ENCODE results near the gene BRPF1. TPM values are rescaled to one million over a fixed set of nuclear protein-coding genes. Genes with fewer than 3 reads are reported as not detected.

Gene BRPF1
- 40.6 TPM for total RNA-seq (ENCODE audit: unreplicated experiment)
- long read RNA-seq, partial matches to known transcripts = 2 of 3 reads
- long read RNA-seq, other reads (novel, unspliced or antisense) = 1 of 3 reads

GRCh38 chr3:9731206-9732079 is at the start of gene BRPF1:
TSS of gene BRPF1 (plus strand) at chr3:9731735. CDS start at chr3:9734141, 2,406 bp downstream.
- no peak for TF ChIP-seq CTCF (IDR thresholded peaks at IDR 0.05; ENCODE audit: unreplicated experiment)
- Mint-ChIP-seq H3K4me3 (ENCODE audit: unreplicated experiment) (peak within 1 kb of the TSS; percentile 98), H3K27ac (ENCODE audit: unreplicated experiment) (peak within 1 kb of the TSS; percentile 96)

GRCh38 chr3:9682096-9682495 is 49.4 kb upstream of the BRPF1 start:
- no peak for DNase-seq (ENCODE audit: low spot score)
- Mint-ChIP-seq H3K27me3 (ENCODE audit: unreplicated experiment) (peaks cover 9% of the 10 kb centered on the region), H3K9me3 (ENCODE audit: unreplicated experiment) (no peaks in the 10 kb centered on the region), H3K4me1 (ENCODE audit: unreplicated experiment) (peaks cover 30% of the 10 kb centered on the region), H3K27ac (ENCODE audit: unreplicated experiment) (no peak overlapping the region), H3K36me3 (ENCODE audit: low read depth, unreplicated experiment) (peaks cover 71% of the 10 kb centered on the region), H3K4me3 (ENCODE audit: unreplicated experiment) (no peak overlapping the region)
- no peak for TF ChIP-seq CTCF (IDR thresholded peaks at IDR 0.05; ENCODE audit: unreplicated experiment)

More at GRCh38 chr3:9731206-9732079, at the start of gene BRPF1:
- H3K36me3 Mint-ChIP-seq (ENCODE audit: low read depth, unreplicated experiment) = peaks cover 29% of the 10 kb centered on the region
- H3K4me1 Mint-ChIP-seq (ENCODE audit: unreplicated experiment) = peaks cover 51% of the 10 kb centered on the region
- DNase-seq (ENCODE audit: low spot score) = peak; percentile 99
- H3K9me3 Mint-ChIP-seq (ENCODE audit: unreplicated experiment) = no peaks in the 10 kb centered on the region
- H3K27me3 Mint-ChIP-seq (ENCODE audit: unreplicated experiment) = peaks cover 21% of the 10 kb centered on the region

- no peak for TF ChIP-seq CTCF (IDR thresholded peaks at IDR 0.05; ENCODE audit: unreplicated experiment)
- no peak overlapping the region for H3K4me3 Mint-ChIP-seq (ENCODE audit: unreplicated experiment)
- H3K36me3 Mint-ChIP-seq (ENCODE audit: low read depth, unreplicated experiment) = peaks cover 71% of the 10 kb centered on the region
- peaks cover 17% of the 10 kb centered on the region for H3K4me1 Mint-ChIP-seq (ENCODE audit: unreplicated experiment)
- H3K9me3 Mint-ChIP-seq (ENCODE audit: unreplicated experiment) = no peaks in the 10 kb centered on the region
- no peak overlapping the region for H3K27ac Mint-ChIP-seq (ENCODE audit: unreplicated experiment)
- DNase-seq (ENCODE audit: low spot score) = no peak
- peaks cover 9% of the 10 kb centered on the region for H3K27me3 Mint-ChIP-seq (ENCODE audit: unreplicated experiment)
These were observed 48.1 kb upstream of the BRPF1 start for GRCh38 chr3:9683426-9683825.

- no peak overlapping the region for H3K27ac Mint-ChIP-seq (ENCODE audit: unreplicated experiment)
- no peak for TF ChIP-seq CTCF (IDR thresholded peaks at IDR 0.05; ENCODE audit: unreplicated experiment)
- peak overlapping the region; percentile 78 for H3K4me3 Mint-ChIP-seq (ENCODE audit: unreplicated experiment)
- peaks cover 7% of the 10 kb centered on the region for H3K27me3 Mint-ChIP-seq (ENCODE audit: unreplicated experiment)
- peaks cover 62% of the 10 kb centered on the region for H3K36me3 Mint-ChIP-seq (ENCODE audit: low read depth, unreplicated experiment)
- peaks cover 12% of the 10 kb centered on the region for H3K4me1 Mint-ChIP-seq (ENCODE audit: unreplicated experiment)
- no peak for DNase-seq (ENCODE audit: low spot score)
- no peaks in the 10 kb centered on the region for H3K9me3 Mint-ChIP-seq (ENCODE audit: unreplicated experiment)
These were observed 46.1 kb upstream of the BRPF1 start for GRCh38 chr3:9685216-9686049.
